Heart right ventricle (tissue), 16 donors: ENCODE data around the gene NPAS3. TPM values are rescaled to one million over a fixed set of nuclear protein-coding genes. Genes with fewer than 3 reads are reported as not detected.

Experiments used
- ATAC-seq, 8 donors: fragments of 200-7000 bp; cut with Tn5 transposase; one replicate each; pipeline ENCODE4 v1.9.1; 2020; ENCODE audit warnings: mild to moderate bottlenecking in 8 of 8, moderate library complexity in 8 of 8, moderate number of reproducible peaks in 1 of 8
- DNase-seq, 2 donors: peaks; one replicate each; pipeline ENCODE4 v3.0.0-alpha.2; 2020
- H3K27ac ChIP-seq, 10 donors: fragments of 200-600 bp; sonication (generic) in 2 of 10; one replicate each; pipeline versions ENCODE4 v1.5.0 to v1.8.0; 2020 to 2022; ENCODE audit warnings: mild to moderate bottlenecking in 3 of 10
- H3K27me3 ChIP-seq, 7 donors: fragments of 200-600 bp; one replicate each; pipeline ENCODE4 v1.8.0; 2021 to 2022; ENCODE audit warnings: mild to moderate bottlenecking in 2 of 7
- H3K36me3 ChIP-seq, 9 donors: fragments of 200-600 bp; sonication (generic) in 1 of 9; one replicate each; pipeline versions ENCODE4 v1.5.0 to v1.8.0; 2020 to 2022; ENCODE audit warnings: mild to moderate bottlenecking in 2 of 9
- H3K4me1 ChIP-seq, 9 donors: fragments of 200-600 bp; sonication (generic) in 1 of 9; one replicate each; pipeline versions ENCODE4 v1.5.0 to v1.8.0; 2020 to 2022; ENCODE audit warnings: mild to moderate bottlenecking in 4 of 9
- H3K4me3 ChIP-seq, 10 donors: fragments of 200-600 bp; sonication (generic) in 2 of 10; one replicate each; pipeline versions ENCODE4 v1.5.0 to v1.8.0; 2020 to 2022; ENCODE audit warnings: mild to moderate bottlenecking in 7 of 10, moderate library complexity in 2 of 10
- H3K9me3 ChIP-seq, 11 donors: fragments of 200-600 bp in 10 of 11; sonication (generic) in 2 of 11; one replicate each; pipeline versions ENCODE4 v1.5.0 to v1.8.0; 2013 to 2022; ENCODE audit warnings: mild to moderate bottlenecking in 2 of 11, control low read depth in 1 of 11, moderate library complexity in 1 of 11
- WGBS, 2 donors: extraction: QIAGEN DNeasy Blood & Tissue Kit; methylation state at CpG; one replicate each; pipeline ENCODE4 v1.1.7; 2013; ENCODE audit warnings: inconsistent platforms in 1 of 2; 5-methylcytosine and 5-hydroxymethylcytosine counted together
- intact Hi-C, 10 donors: fragments of 100-400 bp; cut with DNase I; formaldehyde crosslinking; loops; one replicate each; pipeline versions ENCODE4 v1.11.1 to v1.14.2; 2022
- polyA plus RNA-seq, 2 donors: library from polyadenylated mRNA; stranded (reverse); fragments of 200-250 nt; gene quantifications; one replicate each; pipeline ENCODE4 v1.2.3, GENCODE V29; 2013
- total RNA-seq, 10 donors: library from RNA; stranded (reverse); fragmentation: NEBNext Ultra II Directional in 3 of 10; extraction: Animal tissue kit (Norgen Biotek cat#: 25700) in 3 of 10; gene quantifications; one replicate each; pipeline versions ENCODE4 v1.2.1 to v1.2.4, GENCODE V29; 2021 to 2023
- TF ChIP-seq, protein P1 (sequence below), 9 donors: fragments of 200-600 bp; sonication (generic) in 2 of 9; IDR thresholded peaks; one replicate each; pipeline versions ENCODE4 v1.5.0 to v1.8.0; 2021 to 2022; ENCODE audit warnings: antibody characterized with exemption in 9 of 9, mild to moderate bottlenecking in 5 of 9, moderate library complexity in 1 of 9
- donor health status: Arrhythmogenic right ventricular cardiomyopathy.
- donor health status: ischemic (EF 13 %, LVEDD 7.1; RV severe dilation, severe dysfunction).
- donor health status: healthy with polysubstance abuse.
- donor health status: DM: no; HTN: yes; CAD: no.
- donor health status: DM: no; HTN: no; CAD: no.
- donor health status: ischemic (EF 25% LVEDD 6.9; RV normal size, moderate dysfunction).
- donor health status: ischemic (EF 25% LVEDD 5.7; RV mildly dilated, moderate dysfunction).
- donor health status: healthy.
- donor health status: DM: yes; HTN: yes; CAD: no.
- donor health status: Ischemic cardiomyopathy.
- donor health status: ischemic (EF 35%, LVEDD 5.7; RV mildly dilated, moderate dysfunction).
- donor health status: nonischemic (EF 11% LVEDD 7.7; RV severe dilation, severe dysfunction).
- donor health status: DM: yes; HTN: yes; CAD: no.
- donor health status: PGD.
- donor health status: ischemic (EF 29% LVEDD 5.4; RV normal size, mild dysfunction).
- donor health status: nonischemic (EF 23%, LVEDD 6.1; RV moderate dilation, normal function).

Gene NPAS3
- total and polyA plus RNA-seq, 12 donors: 0.12 to 2.8 (median 0.99) TPM

DNA sequence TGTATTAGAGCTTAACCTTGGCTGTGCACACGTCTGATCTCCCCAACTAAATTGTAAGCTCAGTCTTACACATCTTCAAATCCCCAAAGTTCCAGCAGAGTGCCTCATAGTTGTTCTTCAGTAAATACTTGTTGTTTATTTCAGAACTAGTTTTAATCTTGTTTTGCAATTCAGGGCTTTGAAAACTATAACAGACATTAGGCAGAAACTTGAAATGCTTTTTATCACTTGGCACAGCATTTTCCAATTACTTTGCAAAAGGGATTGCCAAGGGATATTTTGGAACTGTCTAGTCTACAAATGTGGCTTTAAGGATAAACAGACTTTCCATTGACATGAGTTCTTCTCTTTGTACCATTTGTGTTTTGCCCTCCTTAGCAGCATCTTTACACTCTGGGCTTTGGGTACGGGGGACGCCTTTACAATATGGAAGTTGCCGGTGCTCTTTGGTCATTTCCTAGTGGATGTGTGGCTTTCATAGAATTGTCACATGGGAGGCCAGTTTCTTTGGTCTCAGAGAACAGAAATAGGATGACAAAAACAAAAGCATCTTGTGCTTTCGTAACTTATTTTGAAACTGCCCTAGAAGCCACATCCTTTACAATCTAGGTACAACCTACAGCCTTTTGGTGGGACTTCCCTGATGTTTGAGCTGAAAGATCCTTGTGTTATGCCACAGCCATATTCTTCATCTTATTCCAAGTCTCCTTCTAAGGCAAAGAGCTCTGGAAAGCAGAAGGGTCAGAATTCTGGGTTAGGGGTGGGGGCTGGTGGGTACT lies 96.9 kb downstream of the NPAS3 start:
- TF ChIP-seq, protein P1, sequence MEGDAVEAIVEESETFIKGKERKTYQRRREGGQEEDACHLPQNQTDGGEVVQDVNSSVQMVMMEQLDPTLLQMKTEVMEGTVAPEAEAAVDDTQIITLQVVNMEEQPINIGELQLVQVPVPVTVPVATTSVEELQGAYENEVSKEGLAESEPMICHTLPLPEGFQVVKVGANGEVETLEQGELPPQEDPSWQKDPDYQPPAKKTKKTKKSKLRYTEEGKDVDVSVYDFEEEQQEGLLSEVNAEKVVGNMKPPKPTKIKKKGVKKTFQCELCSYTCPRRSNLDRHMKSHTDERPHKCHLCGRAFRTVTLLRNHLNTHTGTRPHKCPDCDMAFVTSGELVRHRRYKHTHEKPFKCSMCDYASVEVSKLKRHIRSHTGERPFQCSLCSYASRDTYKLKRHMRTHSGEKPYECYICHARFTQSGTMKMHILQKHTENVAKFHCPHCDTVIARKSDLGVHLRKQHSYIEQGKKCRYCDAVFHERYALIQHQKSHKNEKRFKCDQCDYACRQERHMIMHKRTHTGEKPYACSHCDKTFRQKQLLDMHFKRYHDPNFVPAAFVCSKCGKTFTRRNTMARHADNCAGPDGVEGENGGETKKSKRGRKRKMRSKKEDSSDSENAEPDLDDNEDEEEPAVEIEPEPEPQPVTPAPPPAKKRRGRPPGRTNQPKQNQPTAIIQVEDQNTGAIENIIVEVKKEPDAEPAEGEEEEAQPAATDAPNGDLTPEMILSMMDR (IDR thresholded peaks at IDR 0.05): no peak
- WGBS, 2 donors: 77 to 82% methylated on average over 5 of the region's 5 CpGs
- ATAC-seq: no peak
- H3K27me3 ChIP-seq: no peaks in the 10 kb centered on the region
- no peak for DNase-seq
- no peaks in the 10 kb centered on the region for H3K36me3 ChIP-seq
- no peaks in the 10 kb centered on the region for H3K4me1 ChIP-seq
- H3K4me3 ChIP-seq: no peak overlapping the region
- no peak overlapping the region for H3K27ac ChIP-seq
- intact Hi-C loops: no loop called here
- no peaks in the 10 kb centered on the region for H3K9me3 ChIP-seq

DNA sequence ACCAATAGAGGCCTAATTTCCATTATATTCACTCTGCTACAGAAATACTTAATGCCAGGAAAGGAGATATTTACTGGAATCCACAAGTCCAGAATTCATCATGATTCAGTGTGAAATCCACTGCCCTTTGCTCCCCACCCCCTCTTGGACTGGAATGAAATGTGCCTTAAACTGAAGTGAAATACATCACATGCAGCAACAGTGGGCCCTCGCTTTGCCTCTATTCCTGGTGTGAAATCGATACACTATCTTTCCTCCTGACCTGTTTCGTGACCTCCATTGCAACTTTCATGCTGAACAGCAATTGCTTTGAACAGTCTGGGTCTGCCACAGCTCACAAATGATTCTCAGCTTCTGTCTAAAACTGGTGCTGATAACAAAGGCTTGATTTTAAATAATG lies 100.6 kb downstream of the NPAS3 start:
- TF ChIP-seq, protein P1 (IDR thresholded peaks at IDR 0.05): no peak
- H3K9me3 ChIP-seq: peaks cover 0 to 13% (median 0%) of the 10 kb centered on the region in 11 donors
- ATAC-seq (no peak), DNase-seq (no peak)
- peaks cover 0 to 4% (median 0%) of the 10 kb centered on the region in 9 donors for H3K4me1 ChIP-seq
- no peak overlapping the region for H3K27ac ChIP-seq
- no peak overlapping the region for H3K4me3 ChIP-seq
- intact Hi-C loops: no loop called here
- no peaks in the 10 kb centered on the region for H3K27me3 ChIP-seq
- H3K36me3 ChIP-seq: no peaks in the 10 kb centered on the region
- WGBS, 2 donors: 75 to 79% methylated on average over 3 of the region's 3 CpGs

DNA sequence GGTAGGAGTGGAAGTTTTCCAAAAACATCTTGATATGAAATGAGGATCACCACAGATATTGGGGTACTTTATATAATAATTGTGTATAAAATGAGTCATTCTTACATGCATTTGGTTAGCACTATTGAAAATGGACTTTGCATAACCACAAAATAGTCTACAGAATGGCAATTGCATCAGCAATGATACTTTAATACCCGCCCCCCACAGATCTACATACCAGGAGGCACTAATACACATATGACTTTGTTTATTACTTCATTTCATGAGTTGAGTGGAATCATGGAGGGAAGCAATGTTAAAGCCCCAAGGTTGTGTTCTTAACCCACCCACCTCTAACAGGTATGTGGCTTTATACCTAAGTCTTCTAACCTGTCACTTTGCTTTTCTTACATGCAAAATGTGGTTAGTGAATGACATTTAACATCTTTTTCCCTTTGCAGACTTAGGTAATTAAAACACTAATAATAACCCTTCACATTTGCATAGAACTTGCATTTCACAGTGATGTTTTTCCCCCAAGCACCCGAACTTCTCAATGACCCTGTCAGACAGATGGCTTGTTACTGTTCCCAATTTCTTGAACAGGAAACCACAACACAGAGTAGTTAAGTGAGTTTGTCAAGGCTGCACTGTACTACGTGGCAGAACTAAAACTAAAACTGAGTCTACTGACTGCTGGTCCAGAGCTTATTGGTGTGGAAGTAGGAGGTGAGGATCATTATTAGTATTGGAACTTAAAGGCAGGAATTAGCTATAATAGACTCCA lies 101.9 kb downstream of the NPAS3 start:
- intact Hi-C loops: no loop called here
- Histone ChIP-seq H3K36me3 (no peaks in the 10 kb centered on the region), H3K27ac (no peak overlapping the region), H3K4me1 (peaks cover 0 to 4% (median 0%) of the 10 kb centered on the region in 9 donors), H3K27me3 (no peaks in the 10 kb centered on the region), H3K4me3 (no peak overlapping the region), H3K9me3 (peaks cover 0 to 20% (median 2%) of the 10 kb centered on the region in 11 donors)
- 89 to 90% methylated on average over 3 of the region's 3 CpGs for WGBS, 2 donors
- TF ChIP-seq, protein P1 (IDR thresholded peaks at IDR 0.05): no peak
- DNase-seq (no peak), ATAC-seq (no peak)

DNA sequence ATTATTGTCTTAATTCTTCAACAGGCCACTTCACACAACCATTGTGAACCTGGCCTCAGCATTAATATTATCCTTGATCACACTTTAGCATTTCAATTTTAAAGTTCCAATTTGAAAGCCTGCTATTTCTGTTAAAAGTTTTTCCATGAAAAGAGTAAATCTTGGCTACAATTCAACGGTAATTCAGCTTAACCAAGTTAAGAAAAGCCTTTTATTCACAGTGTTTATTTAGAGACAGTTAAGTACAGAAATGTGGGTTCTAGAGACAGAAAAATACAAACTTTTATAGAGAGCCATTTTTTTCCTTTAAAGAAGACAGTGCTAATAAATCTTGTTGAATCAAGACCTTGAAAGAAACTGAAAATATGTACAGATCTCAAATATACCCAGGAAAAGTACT lies 103.9 kb downstream of the NPAS3 start:
- TF ChIP-seq, protein P1 (IDR thresholded peaks at IDR 0.05): no peak
- ATAC-seq: no peak
- DNase-seq: no peak
- peaks cover 0 to 20% (median 2%) of the 10 kb centered on the region in 11 donors for H3K9me3 ChIP-seq
- H3K36me3 ChIP-seq: no peaks in the 10 kb centered on the region
- intact Hi-C loops: no loop called here
- H3K4me3 ChIP-seq: no peak overlapping the region
- no peak overlapping the region for H3K27ac ChIP-seq
- no peaks in the 10 kb centered on the region for H3K27me3 ChIP-seq
- H3K4me1 ChIP-seq: peaks cover 0 to 4% (median 0%) of the 10 kb centered on the region in 9 donors
- 57 to 67% methylated on average over 1 of the region's 1 CpG for WGBS, 2 donors
